HG02588 (cell line): ENCODE results near the gene APCDD1.

Experiments
- ATAC-seq: cut with Tn5 transposase; IDR thresholded peaks from one replicate; pipeline ENCODE4 v1.9.1; 2021; ENCODE audit warnings: mild to moderate bottlenecking, moderate library complexity; ENCODE audit not compliant: unreplicated experiment

The APCDD1 gene

GRCh38 chr18:10431680-10432079 is 22.8 kb upstream of the APCDD1 start:
- ATAC-seq: no peak

GRCh38 chr18:10432781-10433180 is 21.7 kb upstream of the APCDD1 start:
- no peak for ATAC-seq

- ATAC-seq: no peak
These were observed 18.3 kb upstream of the APCDD1 start for GRCh38 chr18:10436160-10436559.

GRCh38 chr18:10437837-10438236 is 16.6 kb upstream of the APCDD1 start:
- ATAC-seq: no peak

- ATAC-seq: no peak
These were observed 14.5 kb upstream of the APCDD1 start for GRCh38 chr18:10439898-10440297.

- no peak for ATAC-seq
These were observed 13.6 kb upstream of the APCDD1 start for GRCh38 chr18:10440884-10441283.

GRCh38 chr18:10441472-10441871 is 13.0 kb upstream of the APCDD1 start:
- ATAC-seq: no peak

GRCh38 chr18:10442551-10442971 is 11.9 kb upstream of the APCDD1 start:
- ATAC-seq: no peak

GRCh38 chr18:10443001-10443400 is 11.4 kb upstream of the APCDD1 start:
- ATAC-seq: no peak

- ATAC-seq: no peak
These were observed 10.0 kb upstream of the APCDD1 start for GRCh38 chr18:10444314-10445006.

GRCh38 chr18:10449396-10449795 is 5.0 kb upstream of the APCDD1 start:
- no peak for ATAC-seq

GRCh38 chr18:10450986-10451385 is 3.4 kb upstream of the APCDD1 start:
- no peak for ATAC-seq

GRCh38 chr18:10453261-10453805 is 1.1 kb upstream of the APCDD1 start:
- no peak for ATAC-seq

GRCh38 chr18:10454681-10455557 is 484 bp downstream of the APCDD1 start:
- ATAC-seq: no peak

GRCh38 chr18:10455726-10456453 is 1.5 kb downstream of the APCDD1 start:
- ATAC-seq: no peak

- ATAC-seq: no peak
These were observed 2.3 kb downstream of the APCDD1 start for GRCh38 chr18:10456718-10457117.

GRCh38 chr18:10457128-10457527 is 2.7 kb downstream of the APCDD1 start:
- no peak for ATAC-seq

GRCh38 chr18:10457767-10458166 is 3.3 kb downstream of the APCDD1 start:
- no peak for ATAC-seq

- ATAC-seq: no peak
These were observed 4.3 kb downstream of the APCDD1 start for GRCh38 chr18:10458691-10459090.

- no peak for ATAC-seq
These were observed 5.2 kb downstream of the APCDD1 start for GRCh38 chr18:10459587-10459986.

GRCh38 chr18:10460414-10461018 is 6.1 kb downstream of the APCDD1 start:
- no peak for ATAC-seq
